GM04503 (cell line): Measurements from ENCODE around the gene HYCC1.
"Not testable (repeated sequence)": the region's sequence is repeated elsewhere in the genome, so short reads cannot be mapped to it uniquely, and the experiment has no call there.

Source experiments
- DNase-seq: peaks from one replicate; pipeline ENCODE4 v3.0.0-alpha.2; 2012; ENCODE audit warnings: low read depth

Gene HYCC1

DNA sequence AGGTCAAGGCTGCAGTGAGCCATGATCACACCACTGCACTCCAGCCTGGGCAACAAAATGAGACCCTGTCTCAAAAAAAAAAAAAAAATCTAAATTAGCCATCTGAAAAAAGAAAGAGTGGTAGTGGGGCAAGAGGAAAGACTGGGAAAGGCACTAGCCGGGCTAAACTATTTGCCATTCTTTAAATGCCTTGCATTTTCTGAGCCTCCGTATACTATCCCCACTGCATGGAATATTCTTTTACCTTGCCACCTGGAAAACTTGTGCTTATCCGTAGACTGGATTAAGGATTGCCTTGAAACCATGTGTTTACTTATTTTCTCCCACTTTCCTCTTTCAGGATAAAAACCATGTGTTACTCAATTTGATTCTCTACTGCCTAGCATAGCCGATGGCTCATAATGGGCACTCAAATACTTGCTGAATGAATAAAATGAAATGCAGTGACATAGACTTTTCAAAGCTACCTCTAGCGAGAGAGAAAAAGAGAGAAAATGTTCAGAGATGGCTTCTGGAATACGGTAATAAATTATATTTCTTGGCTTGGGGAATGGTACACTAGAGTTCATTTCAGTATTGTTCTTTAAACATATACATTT lies 30.6 kb downstream of the HYCC1 start:
- no peak for DNase-seq

DNA sequence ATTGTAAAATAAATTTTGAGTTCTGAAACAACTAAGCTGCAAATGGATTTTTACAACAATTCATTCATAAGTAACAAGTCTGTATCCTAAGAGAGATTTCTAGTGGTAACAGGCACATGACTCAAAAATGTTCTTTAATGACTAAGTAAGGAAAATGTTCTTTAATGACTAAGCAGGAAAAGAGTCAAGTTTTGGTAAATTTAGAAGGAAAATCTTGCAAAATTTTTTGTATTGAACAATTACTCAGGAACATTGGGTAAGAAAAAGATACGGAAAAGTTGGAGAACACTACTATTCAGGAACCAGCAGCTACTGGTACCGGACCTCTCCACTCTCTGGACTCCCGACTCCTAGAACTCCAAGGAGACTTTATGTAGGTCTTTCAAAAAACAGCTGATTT lies 33.5 kb downstream of the HYCC1 start:
- peak; percentile 83 for DNase-seq

DNA sequence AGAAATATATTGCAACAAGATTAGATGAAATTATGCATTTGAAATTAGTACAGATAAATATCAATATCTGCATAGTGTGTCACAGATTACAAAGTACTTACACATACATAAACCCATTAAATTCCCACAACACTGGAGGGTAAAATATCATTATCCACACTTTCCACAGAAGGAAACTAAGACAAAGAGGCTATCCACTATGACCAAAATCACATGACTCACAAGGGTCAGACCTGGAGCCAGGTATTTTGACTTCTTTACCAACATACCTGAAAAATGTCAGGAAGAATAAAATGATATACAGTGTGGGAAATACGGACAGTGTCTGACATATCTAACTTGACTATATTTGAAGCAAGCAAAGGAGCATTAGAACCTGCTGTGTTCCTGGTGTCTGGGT lies 34.1 kb downstream of the HYCC1 start:
- DNase-seq, result no peak

DNA sequence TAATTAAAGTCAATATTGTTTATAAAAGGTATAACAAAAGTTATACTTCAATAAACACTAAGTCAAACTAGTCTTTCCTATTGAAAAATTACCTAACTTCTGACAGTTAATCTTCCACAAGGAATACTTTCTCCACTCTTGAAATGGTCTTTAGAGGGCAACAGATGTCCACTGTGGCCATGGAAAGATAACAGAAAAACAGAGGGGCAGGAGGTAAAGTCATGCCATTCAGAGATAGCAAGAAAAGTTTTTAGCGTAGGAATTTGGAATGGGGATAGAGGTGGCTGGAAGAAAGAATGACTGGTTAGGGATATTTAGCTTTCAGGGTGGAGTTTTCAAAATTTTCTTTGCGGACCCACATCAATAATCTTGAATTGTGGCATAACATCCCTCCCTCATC lies 34.7 kb downstream of the HYCC1 start:
- no peak for DNase-seq

DNA sequence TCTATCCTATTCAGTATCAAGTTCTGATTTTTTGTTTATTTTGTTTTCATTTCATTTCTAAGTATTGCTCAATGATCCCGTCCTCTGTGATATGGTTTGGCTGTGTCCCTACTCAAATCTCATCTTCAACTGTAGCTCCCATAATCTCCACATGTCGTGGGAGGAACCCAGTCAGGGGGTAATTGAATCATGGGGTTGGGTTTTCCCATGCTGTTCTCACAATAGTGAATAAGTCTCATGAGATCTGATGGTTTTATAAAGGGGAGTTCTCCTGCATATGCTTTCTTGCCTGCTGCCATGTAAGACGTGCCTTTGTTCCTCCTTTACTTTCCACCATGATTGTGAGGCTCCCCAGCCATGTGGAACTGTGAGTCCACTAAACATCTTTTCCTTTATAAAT lies 39.3 kb downstream of the HYCC1 start:
- DNase-seq, result not testable (repeated sequence)

DNA sequence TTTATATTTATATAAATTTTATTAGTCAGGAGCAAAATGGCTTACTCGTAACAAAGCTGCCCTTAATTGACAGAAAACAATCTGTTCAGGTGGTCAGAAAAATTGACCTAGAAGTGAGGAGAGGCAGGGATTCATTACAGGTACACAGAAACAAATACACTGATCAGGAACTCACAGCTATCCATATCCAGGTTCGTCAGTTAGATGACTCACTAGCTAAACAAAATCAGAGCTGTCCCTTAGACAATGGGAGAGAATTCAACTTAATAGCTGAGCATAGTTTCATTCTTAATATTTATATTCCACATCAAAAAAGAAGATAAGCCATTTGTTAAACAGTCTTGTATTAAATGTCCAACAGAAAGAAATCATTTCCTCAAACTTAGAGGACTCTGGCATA lies 41.7 kb downstream of the HYCC1 start:
- DNase-seq, result no peak

DNA sequence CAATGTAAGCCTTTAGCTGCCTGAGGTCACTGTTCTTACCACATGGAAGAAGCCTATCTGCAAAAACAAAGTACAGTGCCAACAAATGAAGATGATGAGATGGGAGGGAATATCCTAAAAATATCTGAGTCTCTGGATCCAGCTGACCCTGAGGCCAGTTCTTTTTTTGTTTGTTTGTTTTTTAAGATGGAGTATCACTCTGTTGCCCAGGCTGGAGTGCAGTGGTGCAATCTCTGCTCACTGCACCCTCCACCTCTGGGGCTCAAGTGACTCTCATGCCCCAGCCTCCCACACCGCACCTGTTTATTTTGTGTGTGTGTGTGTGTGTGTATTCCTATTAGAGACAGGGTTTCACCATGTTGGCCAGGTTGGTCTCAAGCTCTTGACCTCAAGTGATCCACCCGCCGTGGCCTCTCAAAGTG lies 44.9 kb downstream of the HYCC1 start:
- no peak for DNase-seq
